Ureter (tissue), 1 donor: ENCODE data around the gene ITPR1. TPM values are rescaled to one million over a fixed set of nuclear protein-coding genes. Genes with fewer than 3 reads are reported as not detected.
A peak's percentile ranks its signal among the peaks of the same experiment; 100 is the strongest.

Experiments
- DNase-seq: peaks from one replicate; pipeline ENCODE4 v3.0.0-alpha.2; 2020; ENCODE audit warnings: low spot score
- total RNA-seq: library from RNA; stranded (reverse); gene quantifications from one replicate; pipeline ENCODE4 v1.2.4, GENCODE V29; 2023
- donor health status: DM: yes; HTN: yes; CAD: no.

The ITPR1 gene
- total RNA-seq, 1 donor from 2014 or later: 98.1 TPM

- DNase-seq: no peak
Observed at GRCh38 chr3:4491855-4492207, 1.3 kb upstream of the ITPR1 start.

- peak; percentile 56 for DNase-seq
Observed at GRCh38 chr3:4492208-4493013, 737 bp upstream of the ITPR1 start.

GRCh38 chr3:4493941-4494894, 1.1 kb downstream of the ITPR1 start:
- peak; percentile 46 for DNase-seq

GRCh38 chr3:4494895-4495264, 1.7 kb downstream of the ITPR1 start:
- no peak for DNase-seq

- no peak for DNase-seq
Observed at GRCh38 chr3:4495294-4496086, 2.3 kb downstream of the ITPR1 start.

- no peak for DNase-seq
Observed at GRCh38 chr3:4496087-4496452, 2.9 kb downstream of the ITPR1 start.

GRCh38 chr3:4497005-4497692, 4.0 kb downstream of the ITPR1 start:
- no peak for DNase-seq

- DNase-seq: no peak
Observed at GRCh38 chr3:4497843-4498324, 4.7 kb downstream of the ITPR1 start.

- DNase-seq: no peak
Observed at GRCh38 chr3:4498446-4498845, 5.3 kb downstream of the ITPR1 start.

GRCh38 chr3:4501437-4501836, 8.3 kb downstream of the ITPR1 start:
- DNase-seq: no peak

- no peak for DNase-seq
Observed at GRCh38 chr3:4501927-4502326, 8.8 kb downstream of the ITPR1 start.

- no peak for DNase-seq
Observed at GRCh38 chr3:4503050-4503449, 9.9 kb downstream of the ITPR1 start.

GRCh38 chr3:4504340-4505261, 11.5 kb downstream of the ITPR1 start:
- peak; percentile 79 for DNase-seq

GRCh38 chr3:4505688-4506558, 12.8 kb downstream of the ITPR1 start:
- no peak for DNase-seq

- no peak for DNase-seq
Observed at GRCh38 chr3:4506559-4507023, 13.4 kb downstream of the ITPR1 start.

GRCh38 chr3:4507024-4507596, 14.0 kb downstream of the ITPR1 start:
- DNase-seq: no peak

GRCh38 chr3:4508048-4508981, 15.2 kb downstream of the ITPR1 start:
- DNase-seq: no peak

GRCh38 chr3:4509043-4509442, 15.9 kb downstream of the ITPR1 start:
- no peak for DNase-seq
